Smooth muscle cell (in vitro differentiated cells): ENCODE data around the gene NIPAL3. TPM values are rescaled to one million over a fixed set of nuclear protein-coding genes. Genes with fewer than 3 reads are reported as not detected.

Experiments used
- DNase-seq: peaks from one replicate; lab custom pipeline; 2025; ENCODE audit not compliant: unreplicated experiment; lab: John Stamatoyannopoulos, UW
- H2AFZ ChIP-seq: fragments of 200-600 bp; sonication (generic); 2 replicates; pipeline ENCODE4 v1.6.0; 2016; ENCODE audit warnings: antibody characterized with exemption, low read depth, mild to moderate bottlenecking
- H3F3A ChIP-seq: fragments of 200-600 bp; sonication (generic); 2 replicates; pipeline ENCODE4 v1.6.0; 2017; ENCODE audit warnings: antibody characterized with exemption, low read depth
- H3K27ac ChIP-seq: fragments of 200-600 bp; sonication (generic); 2 replicates; pipeline ENCODE4 v1.5.1; 2016; ENCODE audit warnings: low read depth, mild to moderate bottlenecking
- H3K27me3 ChIP-seq: fragments of 200-600 bp; sonication (generic); 2 replicates; pipeline ENCODE4 v1.6.1; 2016; ENCODE audit warnings: low read depth, mild to moderate bottlenecking
- H3K36me3 ChIP-seq: fragments of 200-600 bp; sonication (generic); 2 replicates; pipeline ENCODE4 v1.5.1; 2016; ENCODE audit warnings: low read depth
- H3K4me1 ChIP-seq: fragments of 200-600 bp; sonication (generic); 2 replicates; pipeline ENCODE4 v1.5.1; 2016; ENCODE audit warnings: low read depth
- H3K4me2 ChIP-seq: fragments of 200-600 bp; sonication (generic); 2 replicates; pipeline ENCODE4 v1.6.0; 2016; ENCODE audit warnings: mild to moderate bottlenecking
- H3K4me3 ChIP-seq: fragments of 200-600 bp; sonication (generic); 2 replicates; pipeline ENCODE4 v1.5.1; 2016; ENCODE audit warnings: mild to moderate bottlenecking
- H3K79me2 ChIP-seq: fragments of 200-600 bp; sonication (generic); 2 replicates; pipeline ENCODE4 v1.6.0; 2016; ENCODE audit warnings: low read depth, mild to moderate bottlenecking
- H3K9ac ChIP-seq: fragments of 200-600 bp; sonication (generic); 2 replicates; pipeline ENCODE4 v1.6.0; 2016; ENCODE audit warnings: low read depth
- H3K9me3 ChIP-seq: fragments of 200-600 bp; sonication (generic); replicated peaks from 2 replicates; pipeline ENCODE4 v1.5.1; 2016; ENCODE audit warnings: low read depth
- H4K20me1 ChIP-seq: fragments of 200-600 bp; sonication (generic); 2 replicates; pipeline ENCODE4 v1.6.0; 2016; ENCODE audit warnings: low read depth
- WGBS: methylation state at CpG from one replicate; pipeline ENCODE4 v1.1.7; 2016; ENCODE audit warnings: low lambda C conversion rate; 5-methylcytosine and 5-hydroxymethylcytosine counted together
- polyA plus RNA-seq: library from polyadenylated mRNA; unstranded; fragments of >200 nt; fragmentation: Nextera tagmentation; extraction: Ambion mirVana; gene quantifications from 2 replicates; pipeline ENCODE4 v1.2.1, GENCODE V29; 2016
- total RNA-seq: library from RNA; depleted of rRNA; stranded (reverse); fragments of >200 nt; gene quantifications from 2 replicates; pipeline ENCODE4 v1.2.3, GENCODE V29; 2014
- TF ChIP-seq, protein P1 (sequence below): fragments of 200-600 bp; sonication (generic); IDR thresholded peaks from 2 replicates; pipeline ENCODE4 v1.5.1; 2017; ENCODE audit warnings: borderline replicate concordance, mild to moderate bottlenecking, antibody characterized with exemption; ENCODE audit not compliant: insufficient read depth, poor library complexity, severe bottlenecking

Gene NIPAL3
- total and polyA plus RNA-seq, 2 experiments from 2014 or later: 9.3 to 22.5 TPM

DNA sequence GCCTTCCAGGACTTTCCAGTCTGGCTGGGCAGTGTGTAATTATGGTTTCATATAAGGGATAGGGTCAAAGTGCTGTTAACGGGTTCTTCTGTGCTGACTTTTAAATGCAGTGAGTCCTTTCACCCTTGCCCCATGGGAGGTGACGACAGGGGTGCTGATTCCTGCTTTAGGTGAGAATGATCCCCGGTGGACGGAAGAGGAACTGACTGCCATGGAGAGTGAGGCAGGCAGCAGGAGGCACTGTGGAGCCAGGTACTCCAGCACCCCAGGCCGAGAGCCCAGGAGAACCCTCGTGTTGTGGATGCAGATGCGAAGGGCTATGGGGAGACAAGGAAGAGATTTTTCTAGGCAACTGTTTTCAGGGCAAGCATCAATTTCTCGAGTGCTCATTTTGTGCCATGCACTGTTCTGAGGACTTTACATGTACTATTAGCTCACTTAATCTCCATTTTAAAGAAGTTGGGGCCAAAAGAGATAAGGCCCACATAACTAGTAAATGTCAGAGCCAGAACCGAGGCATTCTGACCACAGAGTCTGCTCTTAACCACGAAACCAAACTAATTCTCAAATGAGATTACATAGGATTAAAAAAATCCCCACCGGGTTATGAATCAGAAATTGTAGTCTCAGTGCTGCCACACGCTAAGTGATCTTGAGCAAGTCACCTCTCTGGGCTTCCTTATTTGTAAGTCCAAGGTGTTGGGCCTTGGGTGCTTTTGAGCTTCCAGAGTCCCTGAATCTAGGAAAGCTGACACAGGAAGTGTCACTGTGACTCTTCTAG lies 30.3 kb upstream of the NIPAL3 start:
- H3K4me2 ChIP-seq: peak overlapping the region; percentile 40
- TF ChIP-seq, protein P1, sequence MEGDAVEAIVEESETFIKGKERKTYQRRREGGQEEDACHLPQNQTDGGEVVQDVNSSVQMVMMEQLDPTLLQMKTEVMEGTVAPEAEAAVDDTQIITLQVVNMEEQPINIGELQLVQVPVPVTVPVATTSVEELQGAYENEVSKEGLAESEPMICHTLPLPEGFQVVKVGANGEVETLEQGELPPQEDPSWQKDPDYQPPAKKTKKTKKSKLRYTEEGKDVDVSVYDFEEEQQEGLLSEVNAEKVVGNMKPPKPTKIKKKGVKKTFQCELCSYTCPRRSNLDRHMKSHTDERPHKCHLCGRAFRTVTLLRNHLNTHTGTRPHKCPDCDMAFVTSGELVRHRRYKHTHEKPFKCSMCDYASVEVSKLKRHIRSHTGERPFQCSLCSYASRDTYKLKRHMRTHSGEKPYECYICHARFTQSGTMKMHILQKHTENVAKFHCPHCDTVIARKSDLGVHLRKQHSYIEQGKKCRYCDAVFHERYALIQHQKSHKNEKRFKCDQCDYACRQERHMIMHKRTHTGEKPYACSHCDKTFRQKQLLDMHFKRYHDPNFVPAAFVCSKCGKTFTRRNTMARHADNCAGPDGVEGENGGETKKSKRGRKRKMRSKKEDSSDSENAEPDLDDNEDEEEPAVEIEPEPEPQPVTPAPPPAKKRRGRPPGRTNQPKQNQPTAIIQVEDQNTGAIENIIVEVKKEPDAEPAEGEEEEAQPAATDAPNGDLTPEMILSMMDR: peak; percentile 40
- DNase-seq: no peak

DNA sequence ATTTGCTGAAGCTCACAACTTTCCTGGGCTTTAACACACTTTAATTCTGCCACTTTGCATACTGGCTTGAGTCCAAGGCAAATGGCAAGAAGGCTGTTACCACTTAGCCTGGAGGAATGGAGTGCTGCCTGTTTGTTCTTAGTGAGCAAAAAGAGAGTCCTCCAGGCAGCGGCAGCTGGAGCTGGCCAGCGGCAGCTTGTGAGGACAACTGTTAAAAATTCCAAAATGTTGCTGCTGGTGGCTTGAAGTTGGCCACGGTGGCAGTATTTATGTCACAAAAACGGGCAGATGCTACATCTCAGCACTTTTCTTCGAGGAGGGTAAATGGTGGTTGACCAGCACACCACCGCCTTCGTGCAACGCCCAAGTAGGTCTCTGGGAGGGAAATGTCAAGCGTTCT lies 29.4 kb upstream of the NIPAL3 start:
- 64% methylated on average over 9 of the region's 9 CpGs for WGBS
- Histone ChIP-seq H3K27ac (no peak overlapping the region), H3K4me1 (peaks cover 7% of the 10 kb centered on the region), H3K4me3 (no peak overlapping the region), H3K4me2 (peak overlapping the region; percentile 40), H3K27me3 (peaks cover 7% of the 10 kb centered on the region), H3K9ac (no peak overlapping the region), H3F3A (peaks cover 13% of the 10 kb centered on the region), H3K79me2 (no peaks in the 10 kb centered on the region), H3K9me3 (no peaks in the 10 kb centered on the region), H4K20me1 (peaks cover 37% of the 10 kb centered on the region), H3K36me3 (no peaks in the 10 kb centered on the region), H2AFZ (no peak overlapping the region)
- TF ChIP-seq, protein P1: no peak
- no peak for DNase-seq

More for the DNA sequence above, 30.3 kb upstream of the NIPAL3 start:
- H3K27me3 ChIP-seq: peaks cover 13% of the 10 kb centered on the region
- no peak overlapping the region for H3K4me3 ChIP-seq
- no peak overlapping the region for H3K9ac ChIP-seq
- WGBS: 56% methylated on average over 12 of the region's 12 CpGs
- H3K36me3 ChIP-seq: no peaks in the 10 kb centered on the region
- no peaks in the 10 kb centered on the region for H3K79me2 ChIP-seq
- peaks cover 13% of the 10 kb centered on the region for H3F3A ChIP-seq
- no peaks in the 10 kb centered on the region for H3K9me3 ChIP-seq
- peaks cover 34% of the 10 kb centered on the region for H4K20me1 ChIP-seq
- peaks cover 9% of the 10 kb centered on the region for H3K4me1 ChIP-seq
- no peak overlapping the region for H3K27ac ChIP-seq
- H2AFZ ChIP-seq: no peak overlapping the region

DNA sequence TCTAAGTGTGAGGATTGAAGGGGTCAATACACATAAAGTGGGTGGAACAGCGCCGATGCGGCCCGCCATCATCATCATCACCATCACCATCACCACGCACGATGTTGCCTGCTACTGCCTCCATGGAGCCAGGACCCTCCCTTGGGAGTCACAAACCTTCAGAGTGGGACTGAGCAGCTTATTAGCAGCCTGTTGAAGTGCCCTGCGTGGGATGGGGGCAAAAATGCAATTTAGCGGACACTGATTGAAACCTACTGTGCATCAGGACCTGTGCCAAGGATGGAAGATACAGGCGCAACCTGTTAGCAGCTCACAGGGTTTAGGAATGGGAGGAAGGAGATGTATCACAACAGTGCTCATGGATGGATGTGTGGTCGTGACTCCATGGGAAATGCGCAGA lies 28.7 kb upstream of the NIPAL3 start:
- no peak for DNase-seq
- no peaks in the 10 kb centered on the region for H3K9me3 ChIP-seq
- peaks cover 7% of the 10 kb centered on the region for H3K4me1 ChIP-seq
- H3K4me2 ChIP-seq: no peak overlapping the region
- TF ChIP-seq, protein P1: no peak
- H3K36me3 ChIP-seq: no peaks in the 10 kb centered on the region
- no peak overlapping the region for H2AFZ ChIP-seq
- no peak overlapping the region for H3K9ac ChIP-seq
- no peak overlapping the region for H3K27ac ChIP-seq
- no peaks in the 10 kb centered on the region for H3K79me2 ChIP-seq
- 94% methylated on average over 11 of the region's 11 CpGs for WGBS
- H3F3A ChIP-seq: peaks cover 13% of the 10 kb centered on the region
- H3K27me3 ChIP-seq: no peaks in the 10 kb centered on the region
- peaks cover 40% of the 10 kb centered on the region for H4K20me1 ChIP-seq
- no peak overlapping the region for H3K4me3 ChIP-seq
